GM21529 (cell line): ENCODE measurements around the gene PCSK1.
"Not testable (repeated sequence)": the region's sequence is repeated elsewhere in the genome, so short reads cannot be mapped to it uniquely, and the experiment has no call there.

ENCODE experiments used
- ATAC-seq: cut with Tn5 transposase; IDR thresholded peaks from one replicate; pipeline ENCODE4 v1.9.1; 2021; ENCODE audit not compliant: unreplicated experiment

Gene PCSK1

GRCh38 chr5:96374653-96375052, 58.4 kb downstream of the PCSK1 start:
- no peak for ATAC-seq

- ATAC-seq, result no peak
Observed at GRCh38 chr5:96373381-96373733, 59.7 kb downstream of the PCSK1 start.

GRCh38 chr5:96372726-96373380, 60.2 kb downstream of the PCSK1 start:
- ATAC-seq, result no peak

- no peak for ATAC-seq
Observed at GRCh38 chr5:96370976-96371375, 62.1 kb downstream of the PCSK1 start.

- not testable (repeated sequence) for ATAC-seq
Observed at GRCh38 chr5:96367337-96367736, 65.7 kb downstream of the PCSK1 start.

GRCh38 chr5:96354237-96354636, 78.8 kb downstream of the PCSK1 start:
- ATAC-seq, result no peak

- no peak for ATAC-seq
Observed at GRCh38 chr5:96353220-96353619, 79.8 kb downstream of the PCSK1 start.

- ATAC-seq, result no peak
Observed at GRCh38 chr5:96350678-96351077, 82.4 kb downstream of the PCSK1 start.

- no peak for ATAC-seq
Observed at GRCh38 chr5:96348536-96348935, 84.5 kb downstream of the PCSK1 start.

- no peak for ATAC-seq
Observed at GRCh38 chr5:96347502-96348292, 85.4 kb downstream of the PCSK1 start.

- peak; percentile 96 for ATAC-seq
Observed at GRCh38 chr5:96344678-96345577, 88.1 kb downstream of the PCSK1 start.

- ATAC-seq, result no peak
Observed at GRCh38 chr5:96343094-96343493, 90.0 kb downstream of the PCSK1 start.

- no peak for ATAC-seq
Observed at GRCh38 chr5:96342581-96342980, 90.5 kb downstream of the PCSK1 start.
